NCI-H1048 (cell line): ENCODE data around the gene CPAMD8.
"Not testable (repeated sequence)": the region's sequence is repeated elsewhere in the genome, so short reads cannot be mapped to it uniquely, and the experiment has no call there.

Source experiments
- DNase-seq: peaks from one replicate; lab custom pipeline; 2025; lab: John Stamatoyannopoulos, UW

The CPAMD8 gene

DNA sequence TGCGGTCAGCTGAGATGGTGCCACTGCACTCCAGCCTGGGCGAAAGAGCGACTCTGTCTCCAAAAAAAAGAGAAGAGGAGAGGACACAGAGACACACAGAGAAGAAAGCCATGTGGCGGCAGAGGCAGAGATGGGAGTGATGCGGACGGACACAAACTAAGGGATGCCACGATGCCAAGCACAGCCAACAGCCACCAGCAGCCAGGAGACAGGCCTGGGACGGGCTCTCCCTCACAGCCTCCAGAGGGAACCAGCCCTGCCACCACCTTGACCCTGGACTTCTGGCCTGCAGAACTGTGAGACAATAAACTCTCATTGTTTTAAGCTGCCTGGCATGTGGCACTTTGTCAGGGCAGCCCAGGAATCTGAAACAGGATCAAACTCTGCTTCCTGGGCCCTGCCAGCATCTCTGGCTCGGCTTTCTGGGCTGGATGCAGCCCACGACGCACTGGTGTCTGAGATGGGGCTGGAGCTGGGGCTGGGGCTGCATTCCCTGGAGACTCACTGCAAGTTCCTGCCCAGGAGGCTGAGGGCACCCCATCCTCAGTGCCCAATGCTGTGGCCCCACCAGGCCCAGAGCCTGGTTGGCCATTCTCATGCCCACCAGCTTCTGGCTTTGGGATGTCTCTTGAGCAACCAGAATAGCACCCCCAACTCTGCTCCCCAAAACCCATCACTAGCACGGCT is 134.8 kb downstream of the CPAMD8 start:
- no peak for DNase-seq

DNA sequence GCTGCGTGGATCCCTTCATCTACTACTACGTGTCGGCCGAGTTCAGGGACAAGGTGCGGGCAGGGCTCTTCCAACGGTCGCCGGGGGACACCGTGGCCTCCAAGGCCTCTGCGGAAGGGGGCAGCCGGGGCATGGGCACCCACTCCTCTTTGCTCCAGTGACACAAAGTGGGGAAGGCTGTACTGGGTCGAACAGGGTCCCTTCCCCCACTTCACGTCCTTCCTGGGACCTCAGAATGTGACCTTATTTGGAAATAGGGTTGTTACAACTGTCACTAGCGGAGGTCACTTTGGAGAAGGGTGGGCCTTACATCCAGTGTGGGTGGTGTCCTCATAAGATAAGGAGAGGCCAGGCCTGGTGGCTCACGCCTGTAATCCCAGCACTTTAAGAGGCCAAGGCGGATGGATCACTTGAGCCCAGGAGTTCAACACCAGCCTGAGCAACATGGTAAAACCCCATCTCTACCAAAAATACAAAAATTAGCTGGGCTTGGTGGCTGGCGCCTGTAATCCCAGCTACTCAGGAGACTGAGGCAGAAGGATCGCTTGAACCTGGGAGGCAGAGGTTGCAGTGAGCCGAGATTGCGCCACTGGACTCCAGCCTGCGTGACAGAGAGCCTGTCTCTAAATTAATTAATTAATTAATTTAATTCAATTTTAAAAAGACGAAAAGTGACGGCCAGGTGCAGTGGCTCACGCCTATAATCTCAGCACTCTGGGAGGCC is 136.0 kb downstream of the CPAMD8 start:
- DNase-seq: no peak

DNA sequence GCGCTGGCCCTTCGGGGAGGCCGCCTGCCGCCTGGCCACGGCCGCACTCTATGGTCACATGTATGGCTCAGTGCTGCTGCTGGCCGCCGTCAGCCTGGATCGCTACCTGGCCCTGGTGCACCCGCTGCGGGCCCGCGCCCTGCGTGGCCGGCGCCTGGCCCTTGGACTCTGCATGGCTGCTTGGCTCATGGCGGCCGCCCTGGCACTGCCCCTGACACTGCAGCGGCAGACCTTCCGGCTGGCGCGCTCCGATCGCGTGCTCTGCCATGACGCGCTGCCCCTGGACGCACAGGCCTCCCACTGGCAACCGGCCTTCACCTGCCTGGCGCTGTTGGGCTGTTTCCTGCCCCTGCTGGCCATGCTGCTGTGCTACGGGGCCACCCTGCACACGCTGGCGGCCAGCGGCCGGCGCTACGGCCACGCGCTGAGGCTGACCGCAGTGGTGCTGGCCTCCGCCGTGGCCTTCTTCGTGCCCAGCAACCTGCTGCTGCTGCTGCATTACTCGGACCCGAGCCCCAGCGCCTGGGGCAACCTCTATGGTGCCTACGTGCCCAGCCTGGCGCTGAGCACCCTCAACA is 136.6 kb downstream of the CPAMD8 start:
- DNase-seq: no peak

DNA sequence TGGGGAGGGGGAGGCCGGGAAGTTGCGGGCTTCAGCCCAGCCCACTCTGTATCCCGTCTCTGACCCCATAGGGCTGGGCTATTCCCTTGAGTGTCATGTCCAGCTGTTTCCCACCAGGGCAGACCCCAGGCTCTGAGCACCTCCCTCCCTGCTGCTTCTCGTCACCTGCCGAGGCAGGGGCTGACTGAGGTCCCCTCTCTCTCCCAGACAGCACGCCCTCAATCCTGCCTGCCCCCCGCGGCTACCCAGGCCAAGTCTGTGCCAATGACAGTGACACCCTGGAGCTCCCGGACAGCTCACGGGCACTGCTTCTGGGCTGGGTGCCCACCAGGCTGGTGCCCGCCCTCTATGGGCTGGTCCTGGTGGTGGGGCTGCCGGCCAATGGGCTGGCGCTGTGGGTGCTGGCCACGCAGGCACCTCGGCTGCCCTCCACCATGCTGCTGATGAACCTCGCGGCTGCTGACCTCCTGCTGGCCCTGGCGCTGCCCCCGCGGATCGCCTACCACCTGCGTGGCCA is 137.2 kb downstream of the CPAMD8 start:
- no peak for DNase-seq

DNA sequence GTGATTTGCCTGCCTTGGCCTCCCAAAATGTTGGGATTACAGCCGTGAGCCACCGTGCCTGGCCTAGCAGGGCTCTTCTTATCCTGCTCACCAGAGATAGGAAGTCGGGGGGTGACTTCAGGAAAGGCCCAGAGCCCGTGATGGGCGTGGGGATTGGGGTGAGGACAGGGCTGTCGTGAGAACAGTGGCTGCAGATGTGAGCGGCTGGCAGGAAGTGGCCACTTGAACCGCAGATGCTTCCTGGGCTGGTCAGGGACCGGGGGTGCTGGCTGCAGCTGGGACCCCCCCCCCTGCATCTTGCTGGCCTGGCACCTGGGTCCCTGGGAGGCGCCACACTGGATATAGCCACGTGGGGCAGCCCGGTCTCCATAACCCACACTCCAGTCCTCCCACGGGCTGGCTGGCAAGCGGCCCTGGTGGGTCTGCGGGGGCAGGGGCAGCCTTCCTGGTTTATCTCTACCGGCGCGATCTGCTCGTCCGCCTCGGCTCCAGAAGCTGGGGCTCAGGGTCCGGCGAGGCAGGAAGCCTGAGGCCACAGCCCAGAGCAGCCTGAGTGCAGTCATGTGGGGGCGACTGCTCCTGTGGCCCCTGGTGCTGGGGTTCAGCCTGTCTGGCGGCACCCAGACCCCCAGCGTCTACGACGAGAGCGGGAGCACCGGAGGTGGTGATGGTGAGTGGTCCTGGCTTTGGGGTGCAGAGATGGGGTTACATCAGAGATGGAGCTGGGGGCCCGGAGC is 137.8 kb downstream of the CPAMD8 start, which contains the start of gene F2RL3:
F2RL3 (plus strand) TSS at position 371 of the 737 bp plus-strand sequence; CDS start at position 562, 191 bp downstream.
- no peak for DNase-seq

DNA sequence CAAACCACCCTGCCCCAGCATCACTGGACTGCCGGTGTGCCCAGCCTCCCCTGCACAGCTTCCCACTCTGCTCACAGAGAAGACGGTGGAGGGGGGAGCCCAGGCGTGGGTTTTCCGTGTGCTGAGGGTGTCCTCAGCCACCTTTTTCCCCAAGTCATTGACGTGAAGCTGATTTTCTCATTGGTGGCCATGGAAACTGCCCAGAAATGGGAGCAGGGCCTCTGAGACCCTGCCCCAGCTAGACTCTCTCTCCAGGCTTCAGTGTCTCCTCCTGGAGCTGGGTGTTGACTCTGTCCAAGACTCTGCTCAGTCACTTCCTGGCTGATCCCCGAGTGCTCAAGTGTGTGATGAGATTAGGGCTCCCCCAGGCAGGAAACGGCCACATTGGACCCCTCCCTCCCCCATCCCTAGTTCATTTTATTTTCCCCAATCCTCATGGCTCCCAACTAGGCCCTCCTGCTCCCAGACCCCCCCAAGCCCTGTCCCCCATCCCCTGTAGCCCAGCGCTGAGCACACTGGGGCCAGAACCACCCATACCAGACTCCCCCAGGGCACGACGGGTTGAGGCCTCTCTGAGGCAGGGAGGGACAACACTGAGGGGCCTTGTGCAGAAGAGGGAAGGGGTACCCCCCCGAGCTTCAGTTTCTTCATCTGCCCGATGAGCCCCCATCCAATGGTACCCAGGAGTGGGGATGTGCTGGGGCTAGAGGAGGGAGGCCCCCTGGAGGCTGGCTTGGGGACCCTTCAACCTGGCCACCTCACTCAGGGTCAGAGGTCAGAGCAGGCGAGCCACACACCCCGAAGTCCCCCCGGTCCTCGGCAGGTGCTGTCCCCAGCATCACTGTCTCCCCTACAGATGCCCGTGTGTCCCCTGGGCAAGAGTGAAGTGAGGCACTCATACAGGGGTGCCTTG is 139.0 kb downstream of the CPAMD8 start:
- no peak for DNase-seq

DNA sequence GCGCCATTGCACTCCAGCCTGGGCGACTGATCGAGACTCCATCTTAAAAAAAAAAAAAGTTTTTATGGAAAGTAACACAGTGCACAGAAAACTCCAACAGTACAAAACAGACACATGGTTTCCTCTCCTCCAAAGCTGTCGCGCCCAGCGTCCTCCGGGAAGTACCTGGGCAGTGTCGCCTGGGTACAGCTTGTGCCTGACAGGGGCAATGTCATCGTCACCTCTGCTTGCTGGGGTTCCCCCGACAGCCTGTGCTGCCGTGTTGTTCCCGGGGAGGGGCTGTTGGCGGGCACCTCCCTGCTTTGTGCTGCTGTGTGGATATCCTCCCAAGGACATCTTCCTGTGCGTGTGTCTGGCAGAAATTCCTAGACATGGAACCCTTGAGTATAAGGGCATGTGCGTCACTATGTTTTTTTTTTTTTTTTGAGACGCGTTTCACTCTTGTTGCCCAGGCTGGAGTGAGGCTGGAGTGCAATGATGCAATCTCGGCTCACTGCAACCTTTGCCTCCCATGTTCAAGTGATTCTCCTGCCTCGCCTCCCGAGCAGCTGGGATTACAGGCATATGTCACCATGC is 140.2 kb downstream of the CPAMD8 start:
- no peak for DNase-seq

DNA sequence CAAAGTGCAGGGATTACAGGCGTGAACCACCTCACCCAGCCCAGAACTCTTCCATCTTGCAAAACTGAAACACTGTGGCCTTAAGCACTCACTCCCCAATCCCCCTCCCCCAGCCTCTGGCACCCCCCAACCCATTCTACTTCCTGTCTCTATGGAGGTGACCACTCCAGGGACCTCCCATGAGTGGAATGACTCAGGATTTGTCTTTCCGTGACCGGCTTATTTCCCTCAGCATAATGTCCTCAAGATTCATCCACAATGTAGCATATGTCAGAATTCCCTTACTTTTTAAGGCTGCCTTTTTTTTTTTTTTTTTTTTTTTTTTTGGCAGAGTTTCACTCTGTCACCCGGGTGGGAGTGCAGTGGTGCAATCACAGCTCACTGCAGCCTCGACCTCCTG is 141.4 kb downstream of the CPAMD8 start:
- no peak for DNase-seq

DNA sequence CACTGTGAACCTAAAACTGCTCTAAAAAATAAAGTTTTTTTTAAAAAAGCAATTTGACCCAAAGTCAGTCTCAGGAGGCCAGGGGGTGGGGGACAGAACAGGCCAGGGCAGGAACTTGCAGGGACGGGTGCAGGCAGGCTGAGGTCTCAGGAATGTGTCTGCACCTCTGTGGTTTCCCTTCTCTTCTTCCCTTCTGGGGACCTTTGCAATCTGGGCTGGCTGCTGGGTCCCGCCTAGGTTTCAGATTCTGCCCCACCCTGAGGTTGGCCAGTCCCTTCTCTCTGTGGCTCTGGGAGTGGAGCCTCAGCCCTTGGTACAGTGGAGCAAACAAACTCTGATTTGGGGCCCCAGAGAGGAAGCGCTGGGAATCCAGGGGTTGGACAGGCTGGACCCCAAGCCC is 143.1 kb downstream of the CPAMD8 start:
- no peak for DNase-seq

DNA sequence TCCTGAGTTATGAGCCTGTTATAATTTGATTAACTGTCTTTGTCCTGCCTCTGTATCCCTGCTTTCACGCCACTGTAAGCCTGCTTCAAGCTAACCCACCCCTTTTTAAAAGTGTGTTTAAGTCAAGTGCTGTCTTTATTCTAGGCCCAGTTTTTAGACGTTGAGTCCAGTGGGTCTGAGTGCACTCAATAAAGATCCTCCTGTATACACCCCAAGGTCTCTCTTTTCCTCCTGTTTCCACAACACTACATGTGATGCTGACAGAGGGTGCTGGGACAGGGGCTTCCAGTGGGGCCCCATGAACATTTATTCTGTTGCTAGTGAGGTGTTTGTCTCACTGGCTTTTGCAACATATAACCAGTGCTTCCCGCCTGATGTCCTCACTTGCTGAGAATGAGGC is 144.5 kb downstream of the CPAMD8 start:
- DNase-seq: no peak

DNA sequence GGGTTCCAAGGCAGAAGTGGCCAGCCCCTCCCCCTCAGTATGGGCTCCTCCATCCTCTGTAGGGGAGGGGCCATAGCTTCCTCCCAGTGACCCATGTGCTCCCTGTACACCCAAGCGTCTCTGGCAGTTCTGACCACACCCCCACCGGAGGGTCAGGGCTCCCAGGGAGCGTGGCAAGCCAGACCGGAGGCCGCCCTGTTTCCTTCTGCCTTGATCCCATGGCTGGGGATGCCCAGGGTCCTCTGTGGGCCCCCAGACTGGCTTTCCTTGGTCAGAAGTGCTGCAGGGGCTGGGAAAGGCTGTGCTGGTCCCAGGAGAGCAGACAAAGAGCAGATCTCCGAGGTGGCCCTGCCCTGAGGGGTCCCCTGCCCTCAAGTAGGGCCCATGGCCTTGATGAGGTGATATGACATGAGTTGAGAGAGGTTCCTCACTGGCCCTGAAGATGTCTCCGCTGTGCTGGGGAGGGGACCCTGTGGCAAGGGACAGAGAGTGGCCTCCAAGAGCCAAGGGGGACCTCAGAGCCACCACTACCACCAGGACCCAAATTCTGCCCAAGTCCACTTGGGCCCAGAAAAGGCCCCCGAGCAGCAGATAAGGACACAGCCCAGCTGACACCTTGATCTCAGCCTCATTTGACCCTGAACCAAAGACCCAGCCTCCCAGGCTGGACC is 145.6 kb downstream of the CPAMD8 start:
- no peak for DNase-seq

DNA sequence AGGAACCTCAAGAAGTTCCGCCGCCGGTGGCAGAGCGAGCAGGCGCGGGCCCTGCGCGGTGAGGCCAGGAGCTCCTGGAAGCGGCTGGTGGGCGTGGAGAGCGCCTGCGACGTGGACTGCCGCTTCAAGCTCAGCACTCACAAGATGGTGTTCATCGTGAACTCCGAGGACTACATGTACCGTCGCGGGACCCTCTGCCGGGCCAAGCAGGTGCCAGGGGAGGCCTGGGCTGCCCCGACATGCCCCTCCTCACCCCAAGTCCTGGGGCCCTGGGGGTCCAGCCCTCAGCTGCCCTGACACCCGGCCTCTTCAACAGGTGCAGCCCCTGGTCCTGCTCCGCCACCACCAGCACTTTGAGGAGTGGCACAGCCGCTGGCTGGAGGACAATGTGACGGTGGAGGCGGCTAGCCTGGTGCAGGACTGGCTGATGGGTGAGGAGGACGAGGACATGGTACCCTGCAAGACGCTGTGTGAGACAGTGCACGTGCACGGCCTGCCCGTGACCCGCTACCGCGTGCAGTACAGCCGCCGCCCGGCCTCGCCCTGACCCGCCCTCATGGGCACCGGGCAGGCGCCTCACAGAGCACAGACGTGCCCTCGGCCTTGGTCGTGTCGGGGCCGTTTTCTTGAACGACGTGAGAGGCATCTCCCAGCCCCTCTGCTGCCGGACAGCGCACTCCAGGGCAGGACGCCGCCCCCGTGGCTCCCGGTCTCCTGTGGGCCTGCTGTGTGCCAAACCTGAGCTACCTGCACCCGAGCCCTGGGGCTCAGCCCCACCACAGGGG is 148.2 kb downstream of the CPAMD8 start:
- DNase-seq: no peak

DNA sequence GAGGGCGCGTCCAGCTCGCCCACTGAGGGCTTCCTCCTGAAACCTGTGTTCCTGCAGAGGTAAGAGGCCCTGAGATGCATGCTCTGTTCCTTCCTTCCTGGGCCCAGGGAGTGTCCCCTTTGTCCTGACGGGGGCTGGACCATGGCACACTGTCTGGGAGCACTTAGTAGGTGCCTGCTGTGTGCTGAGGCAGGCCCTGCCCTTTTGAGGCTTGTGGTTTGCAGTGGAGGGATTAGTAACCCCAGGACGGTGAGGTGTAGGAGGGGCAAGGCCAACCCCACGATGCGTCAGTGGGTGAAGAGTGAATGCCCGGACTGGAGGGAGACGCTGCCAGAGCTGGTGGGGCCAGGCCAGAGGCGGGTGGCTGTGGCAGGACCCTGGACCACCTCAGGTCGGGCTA is 149.0 kb downstream of the CPAMD8 start:
- no peak for DNase-seq

DNA sequence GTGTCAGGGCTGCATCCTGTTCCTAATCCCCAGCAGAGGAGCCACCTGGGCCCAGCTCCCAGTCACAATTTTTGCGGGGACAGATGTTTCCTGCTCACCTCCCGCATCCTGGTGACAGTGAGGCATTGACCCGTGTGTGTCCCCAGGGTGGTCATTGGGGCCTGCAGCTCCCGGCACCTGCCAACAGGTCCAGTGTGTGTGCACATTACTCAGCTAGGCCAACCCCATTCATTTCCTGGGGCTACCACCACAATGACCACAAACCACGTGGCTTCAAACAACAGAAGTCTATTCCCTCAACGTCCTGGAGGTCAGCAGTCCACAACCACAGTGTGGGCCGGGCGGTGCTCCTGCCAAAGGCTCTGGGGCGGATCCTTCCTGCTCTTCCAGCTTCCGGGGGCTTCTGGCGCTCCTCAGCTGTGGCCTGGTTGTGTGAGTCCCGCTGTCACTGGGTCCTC is 149.7 kb downstream of the CPAMD8 start:
- DNase-seq: no peak

DNA sequence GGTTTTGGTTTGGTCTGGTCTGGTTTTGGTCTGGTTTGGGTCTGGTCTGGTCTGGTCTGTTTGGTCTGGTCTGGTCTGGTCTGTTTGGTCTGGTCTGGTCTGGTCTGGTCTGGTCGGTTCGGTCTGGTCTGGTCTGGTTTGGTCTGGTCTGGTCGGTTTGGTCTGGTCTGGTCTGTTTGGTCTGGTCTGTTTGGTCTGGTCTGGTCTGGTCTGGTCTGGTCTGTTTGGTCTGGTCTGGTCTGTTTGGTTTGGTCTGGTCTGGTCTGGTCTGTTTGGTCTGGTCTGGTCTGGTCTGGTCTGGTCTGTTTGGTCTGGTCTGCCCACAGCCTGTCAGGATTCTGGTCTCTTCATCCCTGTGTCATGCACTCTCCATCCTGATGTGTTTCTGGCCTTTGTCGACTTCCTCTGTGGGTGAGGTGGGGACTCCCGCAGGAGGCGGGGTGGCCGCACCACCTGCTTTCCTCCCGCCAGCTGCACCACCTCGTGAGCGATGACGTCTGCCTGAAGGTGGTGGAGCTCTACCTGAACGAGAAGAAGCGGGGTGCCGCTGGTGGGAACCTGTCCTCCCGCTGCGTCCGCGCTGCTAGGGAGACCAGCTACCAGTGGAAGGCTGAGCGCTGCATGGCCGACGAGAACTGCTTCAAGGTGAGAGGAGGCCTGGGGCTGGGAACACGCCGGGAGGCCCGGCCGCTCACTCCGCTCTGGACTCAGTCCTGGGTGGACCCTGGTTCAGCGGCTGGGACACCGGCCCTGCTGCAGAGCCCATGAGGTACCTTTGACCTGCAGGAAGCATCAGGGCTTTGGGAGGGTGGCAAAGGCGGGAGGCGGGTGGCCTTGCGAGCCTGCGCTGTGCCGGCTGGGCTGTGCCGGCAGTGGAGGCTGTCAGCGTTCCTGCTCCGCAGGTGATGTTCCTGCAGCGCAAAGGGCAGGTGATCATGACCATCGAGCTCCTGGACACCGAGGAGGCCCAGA is 150.7 kb downstream of the CPAMD8 start:
- no peak for DNase-seq

DNA sequence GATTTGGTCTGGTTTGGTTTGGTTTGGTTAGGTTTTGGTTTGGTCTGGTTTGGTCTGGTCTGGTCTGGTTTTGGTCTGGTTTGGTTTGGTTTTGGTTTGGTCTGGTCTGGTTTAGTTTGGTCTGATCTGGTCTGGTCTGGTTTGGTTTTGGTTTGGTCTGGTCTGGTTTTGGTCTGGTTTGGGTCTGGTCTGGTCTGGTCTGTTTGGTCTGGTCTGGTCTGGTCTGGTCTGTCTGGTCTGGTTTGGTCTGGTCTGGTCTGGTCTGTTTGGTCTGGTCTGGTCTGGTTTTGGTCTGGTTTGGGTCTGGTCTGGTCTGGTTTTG is 151.7 kb downstream of the CPAMD8 start:
- not testable (repeated sequence) for DNase-seq

DNA sequence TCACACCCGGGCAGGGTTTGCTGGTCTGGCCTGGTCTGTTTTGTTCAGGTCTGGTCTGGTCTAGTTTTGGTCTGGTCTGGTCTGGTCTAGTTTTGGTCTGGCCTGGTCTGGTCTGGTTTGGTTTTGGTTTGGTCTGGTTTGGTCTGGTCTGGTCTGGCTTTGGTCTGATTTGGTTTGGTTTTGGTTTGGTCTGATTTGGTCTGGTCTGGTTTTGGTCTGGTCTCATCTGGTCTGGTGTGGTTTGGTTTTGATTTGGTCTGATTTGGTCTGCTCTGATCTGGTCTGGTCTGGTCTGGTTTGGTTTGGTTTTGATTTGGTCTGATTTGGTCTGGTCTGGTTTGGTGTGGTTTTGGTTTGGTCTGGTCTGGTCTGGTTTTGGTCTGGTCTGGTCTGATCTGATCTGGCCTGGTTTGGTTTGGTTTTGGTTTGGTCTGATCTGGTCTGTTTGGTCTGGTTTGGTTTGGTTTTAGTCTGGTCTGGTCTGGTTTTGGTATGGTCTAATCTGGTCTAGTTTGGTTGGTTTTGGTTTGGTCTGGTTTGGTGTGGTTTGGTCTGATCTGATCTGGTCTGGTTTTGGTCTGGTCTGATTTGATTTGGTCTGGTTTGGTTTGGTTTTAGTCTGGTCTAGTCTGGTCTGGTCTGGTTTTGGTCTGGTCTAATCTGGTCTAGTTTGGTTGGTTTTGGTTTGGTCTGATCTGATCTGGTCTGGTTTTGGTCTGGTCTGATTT is 152.2 kb downstream of the CPAMD8 start:
- no peak for DNase-seq

DNA sequence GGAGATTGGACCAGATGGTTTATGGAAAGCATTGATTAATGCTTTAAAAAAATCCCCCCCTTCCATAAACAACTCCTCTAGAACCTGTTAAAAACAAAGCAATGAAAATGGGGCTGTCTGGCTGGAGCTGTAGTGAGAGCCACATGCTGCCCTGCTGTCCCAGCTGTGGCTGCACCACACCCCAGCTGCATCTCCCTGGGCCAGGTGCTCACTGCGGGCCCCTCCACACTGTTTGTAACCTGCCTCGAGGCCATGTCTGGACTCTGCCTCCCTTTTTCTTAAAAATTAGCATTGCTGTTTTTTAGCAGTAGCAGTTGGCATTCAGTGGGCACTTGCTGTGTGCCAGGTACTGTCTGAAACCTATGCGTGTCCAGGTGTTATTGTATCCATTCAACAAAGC is 153.0 kb downstream of the CPAMD8 start:
- no peak for DNase-seq
